T47D (cell line): ENCODE measurements around the gene APIP.
"Not testable (repeated sequence)": the region's sequence is repeated elsewhere in the genome, so short reads cannot be mapped to it uniquely, and the experiment has no call there.

Experiments
- DNase-seq, 2 experiments: peaks; one replicate each; pipeline versions ENCODE4 v3.0.0 to v3.0.0-alpha.2; 2011 to 2012; ENCODE audit warnings: low read depth in 1 of 2, low spot score in 1 of 2
- JUND ChIP-seq: IDR thresholded peaks from 2 replicates; pipeline ENCODE4 v1.6.1; 2012; ENCODE audit warnings: low read depth
- in situ Hi-C: cut with HindIII; loops from 2 replicates; pipeline ENCODE4 v1.10.0; 2016; ENCODE audit warnings: low sequenced_read_pairs, low pct_unique_long_range_greater_than_20kb

APIP gene

DNA sequence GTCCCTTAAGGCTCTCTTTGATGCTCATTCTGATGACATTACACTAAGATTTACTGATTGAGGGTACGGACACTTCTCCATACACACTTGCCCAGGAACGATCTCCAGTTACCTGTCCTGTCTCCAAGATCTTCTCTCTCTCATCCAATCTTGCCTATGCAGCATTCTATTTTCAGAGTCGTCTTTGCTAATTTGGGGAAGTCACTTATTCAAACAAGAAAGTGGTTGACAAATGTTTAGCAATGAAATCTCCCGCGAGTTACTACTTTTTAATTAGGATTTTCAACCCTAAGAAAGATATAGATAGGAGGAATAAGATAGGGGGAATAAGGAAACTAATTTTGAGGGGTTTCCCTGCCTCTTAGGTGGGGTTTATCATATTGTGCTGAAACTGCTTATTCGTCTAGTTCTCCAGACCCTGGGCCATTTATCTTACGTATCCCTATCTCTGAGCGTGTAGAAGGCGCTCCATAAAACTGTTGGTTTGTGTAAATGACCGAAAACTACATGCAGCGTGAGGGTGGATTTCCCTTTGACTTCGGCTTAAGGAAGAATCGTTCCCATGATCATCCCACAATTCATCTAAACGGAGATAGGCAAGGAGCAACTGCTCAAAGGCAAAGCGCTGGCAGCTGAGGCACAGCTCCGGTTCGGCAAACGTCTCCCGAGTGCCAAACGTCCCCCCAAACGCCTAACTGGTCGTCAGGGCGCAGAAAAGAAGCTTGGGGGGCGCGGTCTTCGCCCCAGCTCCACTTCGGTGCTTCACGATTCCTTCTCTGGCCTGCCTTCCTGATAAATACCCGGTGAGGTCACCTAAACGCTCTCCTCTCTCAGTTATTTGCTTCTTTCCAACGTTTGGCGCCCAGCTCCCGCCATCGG lies 804 bp downstream of the APIP start:
- DNase-seq = peak in 1 of 2 experiments; percentile 39
- no peak for TF ChIP-seq JUND
- in situ Hi-C loops = no loop called here

GRCh38 chr11:34913556-34913955 lies 2.6 kb downstream of the APIP start:
- in situ Hi-C loops = not testable (repeated sequence)

DNA sequence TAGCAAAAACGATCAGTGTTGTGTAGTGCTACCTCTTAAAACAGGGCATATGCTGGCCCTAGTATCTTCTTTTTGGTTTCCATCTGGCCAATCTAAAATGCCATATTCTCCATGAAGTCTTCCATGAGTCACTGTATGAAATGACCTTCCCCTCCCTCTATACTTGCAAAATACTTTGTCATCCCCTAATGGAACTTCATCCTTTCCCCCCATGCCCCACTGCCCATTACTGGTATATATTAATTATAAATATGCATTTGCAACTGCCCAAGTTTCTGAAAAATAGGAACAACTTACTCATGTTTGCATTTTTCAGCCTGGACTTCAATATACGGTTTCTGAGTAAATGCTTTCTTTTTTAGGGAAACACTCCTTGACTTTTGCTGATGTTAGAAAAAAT lies 4.5 kb downstream of the APIP start:
- in situ Hi-C loops = no loop called here
- no peak for DNase-seq
- TF ChIP-seq JUND = no peak

More at GRCh38 chr11:34913556-34913955, 2.6 kb downstream of the APIP start:
- DNase-seq = not testable (repeated sequence)

- in situ Hi-C loops = no loop called here
- no peak for TF ChIP-seq JUND
- no peak for DNase-seq
These were observed 5.4 kb downstream of the APIP start for GRCh38 chr11:34910817-34911216.

DNA sequence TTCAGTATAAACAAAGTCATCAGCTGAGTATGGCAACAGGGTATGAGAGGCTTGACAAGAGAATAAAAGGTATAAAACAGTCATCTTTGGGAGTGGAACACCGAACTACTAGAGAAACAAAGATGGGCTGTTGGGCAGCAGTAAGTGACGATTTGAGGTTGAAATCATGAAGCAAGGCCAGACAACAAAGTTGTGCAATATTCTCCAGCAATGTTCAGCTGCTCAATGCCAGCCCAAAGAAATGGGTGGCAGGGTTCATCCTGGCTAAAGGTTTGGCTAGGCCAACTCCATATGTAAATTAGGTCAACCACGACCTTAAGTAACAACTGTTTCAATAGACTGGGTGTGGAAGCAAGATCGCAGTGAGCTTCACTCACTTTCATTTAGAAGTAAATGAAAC lies 6.2 kb downstream of the APIP start:
- no peak for DNase-seq
- in situ Hi-C loops = no loop called here
- TF ChIP-seq JUND = no peak

GRCh38 chr11:34909415-34909814 lies 6.8 kb downstream of the APIP start:
- no peak for TF ChIP-seq JUND
- no peak for DNase-seq
- in situ Hi-C loops = no loop called here

DNA sequence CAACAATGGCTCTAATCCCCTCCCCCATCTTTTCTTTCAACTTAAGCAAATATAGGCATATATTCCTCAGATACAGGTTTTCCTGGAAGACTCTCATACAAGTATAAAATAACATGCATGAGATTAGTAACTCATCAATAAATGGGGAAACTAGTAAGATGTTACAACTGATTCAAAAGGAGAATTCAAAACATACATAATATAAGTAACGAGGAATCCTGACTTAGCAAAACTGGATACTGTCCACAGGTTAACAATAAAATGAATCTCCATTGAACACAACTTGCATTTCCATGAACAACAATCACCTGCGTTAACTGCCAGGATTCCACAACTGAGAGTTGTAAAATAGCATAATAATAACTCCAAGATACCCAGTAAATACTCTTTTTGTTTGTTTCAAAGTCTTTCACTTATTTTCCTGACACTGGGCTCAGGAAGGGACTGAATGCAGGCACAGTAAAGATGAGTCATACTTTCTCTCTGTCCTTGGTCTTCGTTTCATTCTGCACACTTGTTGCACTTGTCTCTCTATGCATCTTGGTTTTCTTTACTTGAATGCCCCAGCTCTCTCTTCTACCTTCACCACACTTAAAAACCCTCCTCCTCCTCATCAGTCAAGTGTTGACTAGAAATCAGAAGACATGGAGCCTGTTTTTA lies 8.1 kb downstream of the APIP start:
- in situ Hi-C loops = no loop called here
- no peak for DNase-seq
- TF ChIP-seq JUND = no peak

GRCh38 chr11:34905666-34906065 lies 10.5 kb downstream of the APIP start:
- TF ChIP-seq JUND = no peak
- no peak for DNase-seq
- in situ Hi-C loops = no loop called here

DNA sequence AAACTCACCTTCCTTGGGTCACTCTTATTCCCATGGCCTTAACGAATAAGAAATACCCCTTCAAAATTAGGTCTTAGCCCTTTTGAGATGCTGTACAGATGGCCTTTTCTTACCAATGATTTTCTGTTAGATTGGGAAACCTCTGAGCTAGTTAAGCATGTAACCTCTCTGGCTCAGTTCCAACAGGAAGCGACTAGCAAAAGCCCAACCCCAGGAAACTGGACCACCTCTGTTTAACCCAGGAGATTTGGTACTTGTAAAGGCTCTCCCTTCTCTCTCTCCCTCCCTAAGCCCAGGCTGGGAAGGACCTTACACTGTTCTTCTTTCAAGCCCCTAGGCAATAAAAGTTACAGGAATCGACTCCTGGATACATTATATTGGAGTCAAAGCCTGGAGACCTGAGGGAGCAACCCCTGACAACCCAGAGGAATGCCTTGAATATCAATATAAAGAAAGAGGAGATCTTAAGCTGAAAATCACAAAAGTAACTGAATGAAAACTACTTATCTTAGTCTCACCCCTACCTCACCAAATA lies 11.7 kb downstream of the APIP start:
- in situ Hi-C loops = no loop called here
- TF ChIP-seq JUND = no peak
- DNase-seq = no peak

- TF ChIP-seq JUND = no peak
- peak in 1 of 2 experiments; percentile 21 for DNase-seq
- in situ Hi-C loops = no loop called here
These were observed 16.6 kb downstream of the APIP start for GRCh38 chr11:34899633-34900016.

DNA sequence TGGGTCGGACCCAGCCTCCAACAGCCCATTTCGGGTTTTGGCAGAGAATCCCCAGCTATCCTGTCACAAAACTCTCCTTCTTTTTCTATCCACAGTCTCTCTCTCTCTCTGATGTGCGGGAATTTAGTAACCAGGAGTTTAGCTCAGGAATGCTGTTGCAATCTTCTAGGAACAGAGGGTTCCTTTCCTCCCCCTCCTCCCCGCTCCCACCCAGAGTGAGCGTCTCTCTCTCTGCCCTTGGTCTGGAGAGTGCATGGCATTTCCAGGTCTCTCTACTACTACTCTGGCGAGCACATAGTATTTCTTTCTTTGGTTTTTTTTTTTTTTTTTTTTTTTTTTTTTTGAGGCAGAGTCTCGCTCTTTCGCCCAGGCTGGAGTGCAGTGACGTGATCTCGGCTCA lies 17.7 kb downstream of the APIP start:
- no peak for DNase-seq
- TF ChIP-seq JUND = no peak
- in situ Hi-C loops = no loop called here

DNA sequence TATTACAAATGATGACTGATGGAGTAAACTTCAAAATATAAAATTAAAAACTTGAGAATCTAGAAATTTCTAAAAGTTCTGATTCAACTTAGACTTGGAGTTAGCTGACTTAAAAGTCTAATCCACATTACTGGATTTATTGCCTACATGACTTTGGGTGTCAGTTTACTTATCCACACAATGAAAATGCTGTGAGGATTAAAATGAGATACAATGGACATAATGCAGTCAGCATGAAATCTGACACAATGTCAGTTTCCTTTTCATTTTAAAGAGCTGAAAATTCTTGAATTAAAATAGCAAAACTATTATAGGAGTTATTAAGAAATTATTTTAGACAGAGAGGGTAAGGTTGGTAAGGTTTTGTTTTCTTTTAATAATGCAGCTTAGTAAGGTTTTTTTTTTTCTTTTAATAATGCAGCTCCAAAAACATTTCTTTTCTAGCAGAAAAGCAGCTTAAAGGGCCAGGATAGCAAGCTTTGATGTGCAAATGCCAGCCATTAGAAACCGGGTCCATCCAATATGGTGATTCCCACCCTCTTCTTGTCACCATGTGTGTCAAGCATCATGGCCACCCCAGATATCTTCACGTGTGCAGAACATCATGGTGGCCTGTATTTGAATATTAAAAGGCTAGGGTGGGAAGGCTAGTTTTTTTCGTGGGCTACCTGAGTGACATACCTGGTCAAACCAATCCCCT lies 18.9 kb downstream of the APIP start:
- in situ Hi-C loops = no loop called here
- TF ChIP-seq JUND = no peak
- DNase-seq = no peak

DNA sequence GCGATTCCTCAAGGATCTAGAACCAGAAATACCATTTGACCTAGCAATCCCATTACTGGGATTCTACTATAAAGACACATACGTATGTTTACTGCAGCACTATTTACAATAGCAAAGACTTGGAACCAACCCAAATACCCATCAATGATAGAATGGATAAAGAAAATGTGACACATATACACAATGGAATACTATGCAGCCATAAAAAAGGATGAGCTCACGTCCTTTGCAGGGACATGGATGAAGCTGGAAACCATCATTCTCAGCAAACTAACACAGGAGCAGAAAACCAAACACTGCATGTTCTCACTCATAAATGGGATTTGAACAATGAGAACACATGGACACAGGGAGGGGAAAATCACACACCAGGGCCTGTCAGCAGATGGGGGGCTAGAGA lies 20.0 kb downstream of the APIP start:
- DNase-seq, in situ Hi-C loops: not testable (repeated sequence)
